Retina (tissue), 1 donor: Measurements from ENCODE around the gene SCG5.
"Not testable (repeated sequence)": the region's sequence is repeated elsewhere in the genome, so short reads cannot be mapped to it uniquely, and the experiment has no call there.

Source experiments
- DNase-seq: peaks from one replicate; pipeline ENCODE4 v3.0.0-alpha.2; 2016

Gene SCG5

GRCh38 chr15:32641517-32642059 is at the start of gene SCG5:
TSS of gene SCG5 (plus strand) at chr15:32641710. CDS start at chr15:32643593, 1,883 bp downstream.
- peak; percentile 90 for DNase-seq

GRCh38 chr15:32593151-32593550 is 48.4 kb upstream of the SCG5 start, which contains the start of gene GOLGA8N:
TSS of gene GOLGA8N (plus strand) at chr15:32593456.
- DNase-seq, result not testable (repeated sequence)

- DNase-seq, result not testable (repeated sequence)
Observed at GRCh38 chr15:32609518-32609917, 32.0 kb upstream of the SCG5 start.

GRCh38 chr15:32610719-32611118 is 30.8 kb upstream of the SCG5 start:
- peak; percentile 23 for DNase-seq

GRCh38 chr15:32614712-32615050 is 26.8 kb upstream of the SCG5 start:
- DNase-seq, result not testable (repeated sequence)

GRCh38 chr15:32615051-32615870 is 26.2 kb upstream of the SCG5 start, which contains the start of gene ARHGAP11A:
TSS of gene ARHGAP11A (plus strand) at chr15:32615504. CDS start at chr15:32616212, 708 bp downstream.
- DNase-seq, result peak; percentile 95

- peak; percentile 28 for DNase-seq
Observed at GRCh38 chr15:32615871-32616426, 25.6 kb upstream of the SCG5 start.

GRCh38 chr15:32636410-32636809 is 5.1 kb upstream of the SCG5 start:
- DNase-seq, result no peak

- DNase-seq, result no peak
Observed at GRCh38 chr15:32636908-32637567, 4.5 kb upstream of the SCG5 start.

- DNase-seq, result no peak
Observed at GRCh38 chr15:32637704-32638103, 3.8 kb upstream of the SCG5 start.

- no peak for DNase-seq
Observed at GRCh38 chr15:32642667-32643435, 1.3 kb downstream of the SCG5 start.

- DNase-seq, result no peak
Observed at GRCh38 chr15:32643907-32644445, 2.5 kb downstream of the SCG5 start.

- peak; percentile 56 for DNase-seq
Observed at GRCh38 chr15:32646291-32646690, 4.8 kb downstream of the SCG5 start.

- no peak for DNase-seq
Observed at GRCh38 chr15:32649342-32649741, 7.8 kb downstream of the SCG5 start.

GRCh38 chr15:32651229-32651837 is 9.8 kb downstream of the SCG5 start:
- DNase-seq, result peak; percentile 42

GRCh38 chr15:32652178-32652577 is 10.7 kb downstream of the SCG5 start:
- no peak for DNase-seq

GRCh38 chr15:32656091-32656490 is 14.6 kb downstream of the SCG5 start:
- no peak for DNase-seq

GRCh38 chr15:32656496-32656895 is 15.0 kb downstream of the SCG5 start:
- no peak for DNase-seq

- DNase-seq, result no peak
Observed at GRCh38 chr15:32657198-32657883, 15.8 kb downstream of the SCG5 start.

GRCh38 chr15:32657941-32658340 is 16.4 kb downstream of the SCG5 start:
- DNase-seq, result no peak
